ENCODE measurements around the gene SHISA5.
"Not testable (repeated sequence)": the region's sequence is repeated elsewhere in the genome, so short reads cannot be mapped to it uniquely, and the experiment has no call there.

Gene SHISA5

GRCh38 chr3:48493203-48493501 lies 10.8 kb downstream of the SHISA5 start:
- peak; percentile 38 for DNase-seq
- peak overlapping the region; percentile 37; the same call in 1 of the 2 replicates for H3K4me3 ChIP-seq (ENCODE audit: low read depth, low read length)
- TF ChIP-seq CTCF (IDR thresholded peaks at IDR 0.05; ENCODE audit: low read depth, low read length): no peak
- peak overlapping the region; percentile 75 for H3K27ac ChIP-seq
- H3K27me3 ChIP-seq (ENCODE audit: insufficient read depth, low read depth, severe bottlenecking): no peaks in the 10 kb centered on the region
- H3K36me3 ChIP-seq: no peaks in the 10 kb centered on the region
- H3K9me3 ChIP-seq (ENCODE audit: severe bottlenecking): peaks cover 1% of the 10 kb centered on the region

GRCh38 chr3:48492461-48493202 lies 11.3 kb downstream of the SHISA5 start:
- H3K4me3 ChIP-seq (ENCODE audit: low read depth, low read length): peak overlapping the region; percentile 37
- H3K36me3 ChIP-seq: no peaks in the 10 kb centered on the region
- DNase-seq: peak; percentile 79
- no peak for TF ChIP-seq CTCF (IDR thresholded peaks at IDR 0.05; ENCODE audit: low read depth, low read length)
- H3K27me3 ChIP-seq (ENCODE audit: insufficient read depth, low read depth, severe bottlenecking): no peaks in the 10 kb centered on the region
- H3K27ac ChIP-seq: peak overlapping the region; percentile 75
- H3K9me3 ChIP-seq (ENCODE audit: severe bottlenecking): no peaks in the 10 kb centered on the region

GRCh38 chr3:48486952-48487351 lies 17.0 kb downstream of the SHISA5 start:
- Histone ChIP-seq H3K4me3 (ENCODE audit: low read depth, low read length) (no peak overlapping the region), H3K36me3 (no peaks in the 10 kb centered on the region), H3K9me3 (ENCODE audit: severe bottlenecking) (no peaks in the 10 kb centered on the region), H3K27ac (no peak overlapping the region), H3K27me3 (ENCODE audit: insufficient read depth, low read depth, severe bottlenecking) (no peaks in the 10 kb centered on the region)
- TF ChIP-seq CTCF (IDR thresholded peaks at IDR 0.05; ENCODE audit: low read depth, low read length): no peak
- no peak for DNase-seq

- H3K9me3 ChIP-seq (ENCODE audit: severe bottlenecking); H3K27me3 ChIP-seq (ENCODE audit: insufficient read depth, low read depth, severe bottlenecking); H3K27ac ChIP-seq: not testable (repeated sequence)
These were observed 21.2 kb downstream of the SHISA5 start for GRCh38 chr3:48482822-48483221.

GRCh38 chr3:48480891-48481290 lies 23.1 kb downstream of the SHISA5 start:
- not testable (repeated sequence) for H3K4me3 ChIP-seq (ENCODE audit: low read depth, low read length); H3K36me3 ChIP-seq; H3K27ac ChIP-seq; DNase-seq; H3K27me3 ChIP-seq (ENCODE audit: insufficient read depth, low read depth, severe bottlenecking); H3K9me3 ChIP-seq (ENCODE audit: severe bottlenecking)

More at GRCh38 chr3:48482822-48483221, 21.2 kb downstream of the SHISA5 start:
- not testable (repeated sequence) for H3K4me3 ChIP-seq (ENCODE audit: low read depth, low read length); DNase-seq; H3K36me3 ChIP-seq

GRCh38 chr3:48478626-48479555 lies 25.1 kb downstream of the SHISA5 start:
- Histone ChIP-seq H3K9me3 (ENCODE audit: severe bottlenecking) (no peaks in the 10 kb centered on the region), H3K27me3 (ENCODE audit: insufficient read depth, low read depth, severe bottlenecking) (no peaks in the 10 kb centered on the region), H3K27ac (no peak overlapping the region), H3K4me3 (ENCODE audit: low read depth, low read length) (no peak overlapping the region), H3K36me3 (no peaks in the 10 kb centered on the region)
- no peak for DNase-seq
- TF ChIP-seq CTCF (IDR thresholded peaks at IDR 0.05; ENCODE audit: low read depth, low read length): no peak
